Measurements from ENCODE around the gene CHCHD10.

CHCHD10 gene

DNA sequence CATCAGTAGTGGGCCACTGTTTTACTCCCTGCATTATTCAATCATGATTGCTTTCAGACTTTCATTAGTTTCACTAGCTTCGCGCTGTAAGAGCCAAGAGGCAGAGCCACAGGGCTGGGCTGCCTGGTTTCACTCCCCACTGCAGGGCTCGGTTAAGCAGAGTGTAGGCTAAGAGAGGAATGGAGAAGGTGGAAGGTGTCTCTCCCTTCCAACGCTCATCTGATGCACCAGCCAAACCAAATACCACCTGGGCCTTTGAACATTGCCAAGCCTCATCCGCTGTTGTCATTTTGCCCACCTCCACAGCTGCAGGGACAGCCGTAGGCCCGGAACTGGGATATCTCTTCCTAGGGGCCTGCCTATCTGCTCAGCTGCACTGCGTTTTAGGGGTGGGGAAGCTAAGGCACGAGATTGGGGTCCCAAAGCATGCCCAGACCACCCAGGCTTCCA, 18.5 kb upstream of the CHCHD10 start:
- H3K36me3 ChIP-seq (ENCODE audit: control insufficient read depth, low read depth, low read length) = peaks cover 10% of the 10 kb centered on the region
- H3K27ac ChIP-seq (ENCODE audit: low read length) = peak overlapping the region; percentile 75
- H3K4me3 ChIP-seq (ENCODE audit: low read length) = peak overlapping the region; percentile 97
- H3K9ac ChIP-seq (ENCODE audit: low read length) = peak overlapping the region; percentile 96
- H3K9me3 ChIP-seq (ENCODE audit: control insufficient read depth, low read depth, low read length) = no peaks in the 10 kb centered on the region
- H3K4me1 ChIP-seq (ENCODE audit: control insufficient read depth, low read depth, low read length) = peaks cover 11% of the 10 kb centered on the region
- no peaks in the 10 kb centered on the region for H3K27me3 ChIP-seq (ENCODE audit: control insufficient read depth, insufficient read depth, low read length)

DNA sequence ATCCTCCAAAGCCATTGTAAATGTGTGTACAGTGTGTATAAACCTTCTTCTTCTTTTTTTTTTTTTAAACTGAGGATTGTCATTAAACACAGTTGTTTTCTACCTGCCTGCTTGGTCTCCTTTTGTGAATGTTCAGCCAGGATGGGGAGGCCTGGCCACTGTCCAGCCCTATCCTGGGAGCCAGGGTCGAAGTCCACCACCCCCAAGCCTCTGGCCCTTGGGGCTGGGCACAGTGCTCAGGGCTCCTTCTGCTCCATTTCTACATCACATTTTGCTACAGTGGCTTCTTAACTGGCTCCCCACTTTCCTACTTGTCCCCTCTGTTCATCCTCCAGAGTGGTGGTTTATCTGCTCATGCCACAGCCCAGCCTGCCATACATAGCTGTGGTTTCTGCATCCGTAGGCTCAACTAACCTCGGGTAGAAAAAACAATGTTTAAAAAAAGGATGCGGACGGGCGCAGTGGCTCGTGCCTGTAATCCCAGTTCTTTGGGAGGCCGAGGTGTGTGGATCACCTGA, 16.5 kb upstream of the CHCHD10 start:
- Histone ChIP-seq H3K9ac (ENCODE audit: low read length) (no peak overlapping the region), H3K36me3 (ENCODE audit: control insufficient read depth, low read depth, low read length) (no peaks in the 10 kb centered on the region), H3K4me3 (ENCODE audit: low read length) (no peak overlapping the region), H3K27me3 (ENCODE audit: control insufficient read depth, insufficient read depth, low read length) (no peaks in the 10 kb centered on the region), H3K27ac (ENCODE audit: low read length) (no peak overlapping the region), H3K4me1 (ENCODE audit: control insufficient read depth, low read depth, low read length) (peaks cover 11% of the 10 kb centered on the region), H3K9me3 (ENCODE audit: control insufficient read depth, low read depth, low read length) (no peaks in the 10 kb centered on the region)

DNA sequence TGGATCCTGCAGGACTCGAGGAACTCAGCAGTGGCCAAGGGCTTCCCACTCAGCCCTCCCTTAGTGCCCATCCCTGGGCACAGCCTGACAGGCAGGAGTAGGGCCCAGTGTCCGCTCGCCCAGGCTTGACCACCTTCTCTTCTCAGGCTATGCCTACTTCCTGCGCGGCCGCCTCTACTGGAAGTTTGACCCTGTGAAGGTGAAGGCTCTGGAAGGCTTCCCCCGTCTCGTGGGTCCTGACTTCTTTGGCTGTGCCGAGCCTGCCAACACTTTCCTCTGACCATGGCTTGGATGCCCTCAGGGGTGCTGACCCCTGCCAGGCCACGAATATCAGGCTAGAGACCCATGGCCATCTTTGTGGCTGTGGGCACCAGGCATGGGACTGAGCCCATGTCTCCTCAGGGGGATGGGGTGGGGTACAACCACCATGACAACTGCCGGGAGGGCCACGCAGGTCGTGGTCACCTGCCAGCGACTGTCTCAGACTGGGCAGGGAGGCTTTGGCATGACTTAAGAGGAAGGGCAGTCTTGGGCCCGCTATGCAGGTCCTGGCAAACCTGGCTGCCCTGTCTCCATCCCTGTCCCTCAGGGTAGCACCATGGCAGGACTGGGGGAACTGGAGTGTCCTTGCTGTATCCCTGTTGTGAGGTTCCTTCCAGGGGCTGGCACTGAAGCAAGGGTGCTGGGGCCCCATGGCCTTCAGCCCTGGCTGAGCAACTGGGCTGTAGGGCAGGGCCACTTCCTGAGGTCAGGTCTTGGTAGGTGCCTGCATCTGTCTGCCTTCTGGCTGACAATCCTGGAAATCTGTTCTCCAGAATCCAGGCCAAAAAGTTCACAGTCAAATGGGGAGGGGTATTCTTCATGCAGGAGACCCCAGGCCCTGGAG, 15.7 kb upstream of the CHCHD10 start:
- no peaks in the 10 kb centered on the region for H3K9me3 ChIP-seq (ENCODE audit: control insufficient read depth, low read depth, low read length)
- H3K4me1 ChIP-seq (ENCODE audit: control insufficient read depth, low read depth, low read length) = peaks cover 8% of the 10 kb centered on the region
- no peaks in the 10 kb centered on the region for H3K36me3 ChIP-seq (ENCODE audit: control insufficient read depth, low read depth, low read length)
- no peaks in the 10 kb centered on the region for H3K27me3 ChIP-seq (ENCODE audit: control insufficient read depth, insufficient read depth, low read length)
- H3K27ac ChIP-seq (ENCODE audit: low read length) = no peak overlapping the region
- no peak overlapping the region for H3K9ac ChIP-seq (ENCODE audit: low read length)
- H3K4me3 ChIP-seq (ENCODE audit: low read length) = no peak overlapping the region

DNA sequence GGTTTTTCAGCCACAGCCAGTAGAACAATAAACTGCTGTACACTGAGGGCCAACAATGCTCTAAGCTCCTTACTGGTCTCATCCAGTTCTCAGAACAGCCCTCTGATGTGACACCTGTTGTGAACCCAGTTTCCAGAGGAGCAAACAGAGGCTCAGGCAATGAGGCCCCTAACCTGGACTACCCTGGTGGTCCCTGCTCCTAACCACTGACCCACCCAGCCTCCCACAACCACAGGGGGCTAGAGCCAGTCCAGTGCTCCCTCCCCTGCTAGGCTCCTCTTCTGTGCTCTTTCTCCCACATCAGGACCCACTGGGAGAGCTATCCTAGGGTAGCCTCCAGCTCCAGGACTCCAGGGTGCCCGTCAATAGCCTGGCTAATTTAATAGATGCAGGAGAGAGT, 14.9 kb upstream of the CHCHD10 start:
- peaks cover 5% of the 10 kb centered on the region for H3K4me1 ChIP-seq (ENCODE audit: control insufficient read depth, low read depth, low read length)
- H3K4me3 ChIP-seq (ENCODE audit: low read length) = no peak overlapping the region

DNA sequence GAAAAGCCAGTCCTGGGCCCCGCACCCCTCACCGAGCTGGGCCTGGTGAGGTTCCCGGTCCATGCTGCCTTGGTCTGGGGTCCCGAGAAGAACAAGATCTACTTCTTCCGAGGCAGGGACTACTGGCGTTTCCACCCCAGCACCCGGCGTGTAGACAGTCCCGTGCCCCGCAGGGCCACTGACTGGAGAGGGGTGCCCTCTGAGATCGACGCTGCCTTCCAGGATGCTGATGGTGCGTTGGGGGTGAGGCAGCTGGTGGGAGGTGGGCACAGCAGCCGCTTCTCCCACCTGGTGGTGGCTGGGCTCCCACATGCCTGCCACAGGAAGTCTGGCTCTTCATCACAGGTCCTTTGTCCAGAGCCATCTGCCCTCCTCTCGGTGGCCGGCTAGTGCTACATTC, 14.5 kb upstream of the CHCHD10 start:
- no peaks in the 10 kb centered on the region for H3K9me3 ChIP-seq (ENCODE audit: control insufficient read depth, low read depth, low read length)
- no peaks in the 10 kb centered on the region for H3K36me3 ChIP-seq (ENCODE audit: control insufficient read depth, low read depth, low read length)
- no peak overlapping the region for H3K27ac ChIP-seq (ENCODE audit: low read length)
- no peak overlapping the region for H3K4me3 ChIP-seq (ENCODE audit: low read length)
- H3K4me1 ChIP-seq (ENCODE audit: control insufficient read depth, low read depth, low read length) = peaks cover 5% of the 10 kb centered on the region
- H3K9ac ChIP-seq (ENCODE audit: low read length) = no peak overlapping the region
- H3K27me3 ChIP-seq (ENCODE audit: control insufficient read depth, insufficient read depth, low read length) = no peaks in the 10 kb centered on the region

More for the DNA sequence above, 14.9 kb upstream of the CHCHD10 start:
- Histone ChIP-seq H3K27me3 (ENCODE audit: control insufficient read depth, insufficient read depth, low read length) (no peaks in the 10 kb centered on the region), H3K36me3 (ENCODE audit: control insufficient read depth, low read depth, low read length) (no peaks in the 10 kb centered on the region), H3K27ac (ENCODE audit: low read length) (no peak overlapping the region), H3K9ac (ENCODE audit: low read length) (no peak overlapping the region), H3K9me3 (ENCODE audit: control insufficient read depth, low read depth, low read length) (no peaks in the 10 kb centered on the region)

DNA sequence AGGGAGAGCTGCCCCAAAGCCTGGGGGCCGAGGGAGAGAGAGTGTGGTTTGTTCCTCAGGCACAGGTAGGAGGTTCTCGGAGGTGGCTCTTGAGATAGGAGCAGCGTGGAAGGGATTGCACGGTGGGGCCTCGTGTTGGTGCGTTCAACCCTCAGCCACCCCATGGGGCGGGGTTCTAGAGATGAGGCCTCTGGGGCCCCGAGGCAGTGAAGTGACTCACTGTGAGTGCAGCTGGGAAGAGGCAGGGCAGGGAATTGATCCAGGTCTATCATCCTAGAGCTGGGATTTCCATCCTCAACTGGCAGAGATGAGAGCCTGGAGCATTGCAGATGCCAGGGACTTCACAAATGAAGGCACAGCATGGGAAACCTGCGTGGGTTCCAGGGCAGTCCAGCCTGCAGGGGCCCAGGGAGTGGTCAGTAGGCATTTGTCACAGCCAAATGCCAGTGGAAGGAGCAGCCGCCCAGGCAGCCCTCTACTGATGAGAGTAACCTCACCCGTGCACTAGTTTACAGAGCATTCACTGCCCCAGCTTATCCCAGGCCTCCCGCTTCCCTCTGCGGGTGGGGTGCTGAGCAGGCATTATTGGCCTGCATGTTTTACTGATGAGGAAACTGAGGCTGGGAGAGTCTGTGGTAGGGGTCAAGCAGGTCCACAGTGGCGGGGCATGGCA, 13.9 kb upstream of the CHCHD10 start:
- Histone ChIP-seq H3K9ac (ENCODE audit: low read length) (no peak overlapping the region), H3K27ac (ENCODE audit: low read length) (no peak overlapping the region), H3K36me3 (ENCODE audit: control insufficient read depth, low read depth, low read length) (no peaks in the 10 kb centered on the region), H3K9me3 (ENCODE audit: control insufficient read depth, low read depth, low read length) (no peaks in the 10 kb centered on the region), H3K4me1 (ENCODE audit: control insufficient read depth, low read depth, low read length) (peaks cover 4% of the 10 kb centered on the region), H3K27me3 (ENCODE audit: control insufficient read depth, insufficient read depth, low read length) (no peaks in the 10 kb centered on the region), H3K4me3 (ENCODE audit: low read length) (no peak overlapping the region)

DNA sequence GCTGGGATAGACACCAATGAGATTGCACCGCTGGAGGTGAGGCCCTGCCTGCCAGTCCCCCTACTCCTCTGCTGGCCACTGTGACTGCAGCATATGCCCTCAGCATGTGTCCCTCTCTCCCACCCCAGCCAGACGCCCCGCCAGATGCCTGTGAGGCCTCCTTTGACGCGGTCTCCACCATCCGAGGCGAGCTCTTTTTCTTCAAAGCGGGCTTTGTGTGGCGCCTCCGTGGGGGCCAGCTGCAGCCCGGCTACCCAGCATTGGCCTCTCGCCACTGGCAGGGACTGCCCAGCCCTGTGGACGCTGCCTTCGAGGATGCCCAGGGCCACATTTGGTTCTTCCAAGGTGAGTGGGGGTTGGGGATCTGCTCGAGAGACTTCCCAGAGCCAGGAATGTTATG, 13.3 kb upstream of the CHCHD10 start:
- Histone ChIP-seq H3K36me3 (ENCODE audit: control insufficient read depth, low read depth, low read length) (no peaks in the 10 kb centered on the region), H3K27ac (ENCODE audit: low read length) (no peak overlapping the region), H3K4me1 (ENCODE audit: control insufficient read depth, low read depth, low read length) (no peaks in the 10 kb centered on the region), H3K4me3 (ENCODE audit: low read length) (no peak overlapping the region), H3K9ac (ENCODE audit: low read length) (no peak overlapping the region), H3K27me3 (ENCODE audit: control insufficient read depth, insufficient read depth, low read length) (no peaks in the 10 kb centered on the region), H3K9me3 (ENCODE audit: control insufficient read depth, low read depth, low read length) (no peaks in the 10 kb centered on the region)

DNA sequence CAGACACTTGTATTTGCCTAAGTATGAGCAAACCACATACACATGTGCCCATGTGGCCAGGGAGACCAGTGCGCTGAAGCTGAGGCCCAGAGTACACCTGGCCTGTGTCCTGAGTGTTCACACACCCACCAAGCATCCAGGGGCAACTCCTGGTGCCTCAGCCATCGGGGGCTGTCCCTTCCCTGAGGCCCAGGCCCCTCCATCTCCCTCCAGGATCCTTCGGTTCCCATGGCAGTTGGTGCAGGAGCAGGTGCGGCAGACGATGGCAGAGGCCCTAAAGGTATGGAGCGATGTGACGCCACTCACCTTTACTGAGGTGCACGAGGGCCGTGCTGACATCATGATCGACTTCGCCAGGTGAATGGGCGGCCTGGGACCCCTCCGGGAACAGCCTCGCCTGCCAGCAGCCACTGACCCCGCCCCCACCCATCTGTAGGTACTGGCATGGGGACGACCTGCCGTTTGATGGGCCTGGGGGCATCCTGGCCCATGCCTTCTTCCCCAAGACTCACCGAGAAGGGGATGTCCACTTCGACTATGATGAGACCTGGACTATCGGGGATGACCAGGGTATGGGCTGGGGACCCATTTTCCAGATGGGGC, 12.5 kb upstream of the CHCHD10 start:
- Histone ChIP-seq H3K27ac (ENCODE audit: low read length) (no peak overlapping the region), H3K4me1 (ENCODE audit: control insufficient read depth, low read depth, low read length) (no peaks in the 10 kb centered on the region), H3K4me3 (ENCODE audit: low read length) (no peak overlapping the region), H3K36me3 (ENCODE audit: control insufficient read depth, low read depth, low read length) (no peaks in the 10 kb centered on the region), H3K27me3 (ENCODE audit: control insufficient read depth, insufficient read depth, low read length) (no peaks in the 10 kb centered on the region), H3K9ac (ENCODE audit: low read length) (no peak overlapping the region), H3K9me3 (ENCODE audit: control insufficient read depth, low read depth, low read length) (no peaks in the 10 kb centered on the region)

DNA sequence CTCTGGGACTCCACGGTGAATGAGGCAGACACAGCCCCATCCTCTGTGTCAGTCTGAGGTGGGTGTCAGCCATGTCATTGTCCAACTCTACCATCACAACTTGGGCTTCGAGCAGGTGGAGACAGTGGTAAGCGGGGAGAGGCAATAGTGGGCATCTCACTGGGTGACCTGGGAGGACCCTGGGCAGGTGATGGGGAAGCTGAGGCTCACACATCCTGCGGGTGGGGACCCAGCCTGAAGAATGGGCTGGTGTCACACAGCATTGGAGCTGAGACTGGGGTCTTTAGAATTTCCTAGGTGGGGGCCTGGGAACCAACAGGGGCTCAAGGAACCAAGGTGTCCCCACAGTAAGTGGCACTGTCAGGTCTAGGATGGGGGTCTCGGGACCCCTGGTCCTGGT, 12.0 kb upstream of the CHCHD10 start:
- H3K4me3 ChIP-seq (ENCODE audit: low read length) = no peak overlapping the region
- no peak overlapping the region for H3K9ac ChIP-seq (ENCODE audit: low read length)
- no peaks in the 10 kb centered on the region for H3K9me3 ChIP-seq (ENCODE audit: control insufficient read depth, low read depth, low read length)
- H3K27ac ChIP-seq (ENCODE audit: low read length) = no peak overlapping the region
- no peaks in the 10 kb centered on the region for H3K27me3 ChIP-seq (ENCODE audit: control insufficient read depth, insufficient read depth, low read length)
- no peaks in the 10 kb centered on the region for H3K4me1 ChIP-seq (ENCODE audit: control insufficient read depth, low read depth, low read length)
- H3K36me3 ChIP-seq (ENCODE audit: control insufficient read depth, low read depth, low read length) = no peaks in the 10 kb centered on the region

DNA sequence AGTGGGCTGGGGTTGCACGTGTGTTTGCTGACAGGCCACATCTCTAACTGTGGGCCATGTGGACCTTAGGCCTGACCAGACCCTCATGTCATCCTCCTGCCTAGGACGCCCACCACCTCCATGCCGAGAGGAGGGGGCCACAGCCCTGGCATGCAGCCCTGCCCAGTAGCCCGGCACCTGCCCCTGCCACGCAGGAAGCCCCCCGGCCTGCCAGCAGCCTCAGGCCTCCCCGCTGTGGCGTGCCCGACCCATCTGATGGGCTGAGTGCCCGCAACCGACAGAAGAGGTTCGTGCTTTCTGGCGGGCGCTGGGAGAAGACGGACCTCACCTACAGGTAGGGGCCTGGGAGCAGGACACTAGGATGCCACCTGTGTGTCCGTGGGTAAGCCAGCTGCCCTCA, 11.3 kb upstream of the CHCHD10 start:
- Histone ChIP-seq H3K27me3 (ENCODE audit: control insufficient read depth, insufficient read depth, low read length) (peaks cover 5% of the 10 kb centered on the region), H3K4me1 (ENCODE audit: control insufficient read depth, low read depth, low read length) (no peaks in the 10 kb centered on the region), H3K9me3 (ENCODE audit: control insufficient read depth, low read depth, low read length) (no peaks in the 10 kb centered on the region), H3K27ac (ENCODE audit: low read length) (no peak overlapping the region), H3K4me3 (ENCODE audit: low read length) (no peak overlapping the region), H3K9ac (ENCODE audit: low read length) (no peak overlapping the region), H3K36me3 (ENCODE audit: control insufficient read depth, low read depth, low read length) (no peaks in the 10 kb centered on the region)

DNA sequence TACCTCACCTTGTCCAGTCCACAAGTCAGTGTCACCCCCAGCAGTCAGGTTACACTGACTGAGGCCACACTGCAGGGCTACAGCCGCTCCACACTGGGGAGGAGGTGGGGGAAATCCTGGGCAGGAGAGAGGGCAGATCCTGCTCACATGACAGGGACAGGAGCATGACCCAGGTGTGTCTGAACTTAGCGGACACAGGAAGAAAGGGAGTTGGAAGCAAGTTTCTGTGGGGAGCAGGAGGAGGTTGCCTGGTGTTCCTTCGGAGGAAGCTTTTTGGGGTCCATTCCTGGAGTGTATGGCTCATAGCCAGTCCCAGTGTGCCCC, 10.8 kb upstream of the CHCHD10 start:
- Histone ChIP-seq H3K36me3 (ENCODE audit: control insufficient read depth, low read depth, low read length) (no peaks in the 10 kb centered on the region), H3K4me3 (ENCODE audit: low read length) (no peak overlapping the region), H3K9me3 (ENCODE audit: control insufficient read depth, low read depth, low read length) (no peaks in the 10 kb centered on the region), H3K4me1 (ENCODE audit: control insufficient read depth, low read depth, low read length) (no peaks in the 10 kb centered on the region), H3K27me3 (ENCODE audit: control insufficient read depth, insufficient read depth, low read length) (peaks cover 10% of the 10 kb centered on the region), H3K27ac (ENCODE audit: low read length) (no peak overlapping the region), H3K9ac (ENCODE audit: low read length) (no peak overlapping the region)
